ENCODE results near the gene UAP1L1.

DNA sequence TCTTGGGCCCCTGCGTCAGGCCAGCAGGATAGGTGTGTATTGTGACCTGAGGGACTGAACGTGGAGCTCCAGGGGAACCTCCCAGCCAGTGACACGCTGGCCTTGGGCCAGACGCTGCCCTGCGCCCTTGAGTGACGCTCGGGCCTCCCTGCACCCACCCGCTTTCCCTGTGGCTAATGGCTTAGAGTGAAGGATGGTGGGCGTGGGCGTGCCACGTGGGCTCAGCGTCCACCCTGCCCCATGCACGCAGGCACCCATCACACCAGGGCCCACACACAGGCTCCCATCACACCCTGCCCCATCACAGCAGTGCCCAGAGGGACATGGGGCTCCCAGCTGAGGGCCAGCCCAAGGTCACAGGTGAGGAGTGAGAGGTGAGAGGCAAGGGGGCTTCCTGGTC, 40.3 kb upstream of the UAP1L1 start:
- TF ChIP-seq POLR2A (IDR thresholded peaks at IDR 0.05) (no peak), CTCF (IDR thresholded peaks at IDR 0.05) (no peak), POLR2AphosphoS5 (IDR thresholded peaks at IDR 0.05; ENCODE audit: insufficient read depth in 1 of 2, low read depth in 1 of 2) (no peak)

Data from vagina (tissue), 2 donors.